ENCODE results near the gene STOM.

The STOM gene

GRCh38 chr9:121322737-121323448, 47.2 kb downstream of the STOM start:
- TF ChIP-seq BHLHE40 (IDR thresholded peaks at IDR 0.05; ENCODE audit: borderline replicate concordance): no peak
- TF ChIP-seq PKNOX1 (IDR thresholded peaks at IDR 0.05): no peak
- no peak for TF ChIP-seq ELF4 (IDR thresholded peaks at IDR 0.05)
- no peak for TF ChIP-seq FOXA1 (IDR thresholded peaks at IDR 0.05)
- TF ChIP-seq TARDBP (IDR thresholded peaks at IDR 0.05): no peak
- no peak for TF ChIP-seq FOXM1 (IDR thresholded peaks at IDR 0.05; ENCODE audit: borderline replicate concordance)
- no peak for TF ChIP-seq L3MBTL2 (conservative IDR thresholded peaks at IDR 0.05)
- TF ChIP-seq SP1 (IDR thresholded peaks at IDR 0.05): no peak
- TF ChIP-seq LEF1 (IDR thresholded peaks at IDR 0.05; ENCODE audit: borderline replicate concordance): no peak
- CTCF ChIA-PET: no interaction called here
- POLR2A ChIA-PET: no interaction called here
- no peak for DNase-seq (ENCODE audit: extremely low spot score)

GRCh38 chr9:121322037-121322736, 47.9 kb downstream of the STOM start:
- CTCF ChIA-PET: no interaction called here
- no peak for DNase-seq (ENCODE audit: extremely low spot score)
- POLR2A ChIA-PET: no interaction called here
- no peak for TF ChIP-seq NFRKB (IDR thresholded peaks at IDR 0.05)
- TF ChIP-seq LEF1 (IDR thresholded peaks at IDR 0.05; ENCODE audit: borderline replicate concordance): no peak
- no peak for TF ChIP-seq CTBP1 (IDR thresholded peaks at IDR 0.05; ENCODE audit: borderline replicate concordance)
- no peak for TF ChIP-seq SP1 (IDR thresholded peaks at IDR 0.05)
- TF ChIP-seq BHLHE40 (IDR thresholded peaks at IDR 0.05; ENCODE audit: borderline replicate concordance): no peak

GRCh38 chr9:121321016-121321503, 49.0 kb downstream of the STOM start:
- TF ChIP-seq PKNOX1 (IDR thresholded peaks at IDR 0.05) (no peak), SUZ12 (IDR thresholded peaks at IDR 0.05) (no peak), NFRKB (IDR thresholded peaks at IDR 0.05) (no peak), TARDBP (IDR thresholded peaks at IDR 0.05) (no peak), SP1 (IDR thresholded peaks at IDR 0.05) (no peak), L3MBTL2 (conservative IDR thresholded peaks at IDR 0.05) (no peak), CTBP1 (IDR thresholded peaks at IDR 0.05; ENCODE audit: borderline replicate concordance) (no peak), ELF4 (IDR thresholded peaks at IDR 0.05) (no peak), FOXA1 (IDR thresholded peaks at IDR 0.05) (no peak), LEF1 (IDR thresholded peaks at IDR 0.05; ENCODE audit: borderline replicate concordance) (no peak), HDGF (IDR thresholded peaks at IDR 0.05; ENCODE audit: borderline replicate concordance) (no peak), FOXM1 (IDR thresholded peaks at IDR 0.05; ENCODE audit: borderline replicate concordance) (no peak), ARNT (IDR thresholded peaks at IDR 0.05) (no peak), FOXK2 (IDR thresholded peaks at IDR 0.05) (no peak), ZNF384 (IDR thresholded peaks at IDR 0.05) (no peak)
- POLR2A ChIA-PET: no interaction called here
- DNase-seq (ENCODE audit: extremely low spot score): no peak
- CTCF ChIA-PET: interaction anchor here (1.3 to 3.3 kb wide), 3 partner anchors 55 to 79 kb away, joined by 4 to 17 read pairs (median 12); no protein-coding TSS in a partner anchor

- no peak for DNase-seq (ENCODE audit: extremely low spot score)
- ChIA-PET CTCF (interaction anchor here (0.7 to 3.3 kb wide), 18 partner anchors 10 to 218 kb away, joined by 3 to 17 read pairs (median 4); no protein-coding TSS in a partner anchor), POLR2A (interaction anchor here (0.9 kb wide), 1 partner anchor 81 kb away, joined by 3 read pairs; no protein-coding TSS in a partner anchor)
- TF ChIP-seq L3MBTL2 (conservative IDR thresholded peaks at IDR 0.05) (no peak), LEF1 (IDR thresholded peaks at IDR 0.05; ENCODE audit: borderline replicate concordance) (no peak), NFRKB (IDR thresholded peaks at IDR 0.05) (no peak), FOXK2 (IDR thresholded peaks at IDR 0.05) (no peak), TARDBP (IDR thresholded peaks at IDR 0.05) (no peak), CTBP1 (IDR thresholded peaks at IDR 0.05; ENCODE audit: borderline replicate concordance) (no peak), PKNOX1 (IDR thresholded peaks at IDR 0.05) (no peak), ARNT (IDR thresholded peaks at IDR 0.05) (no peak), BHLHE40 (IDR thresholded peaks at IDR 0.05; ENCODE audit: borderline replicate concordance) (no peak), SUZ12 (IDR thresholded peaks at IDR 0.05) (no peak), SP1 (IDR thresholded peaks at IDR 0.05) (no peak), FOXA1 (IDR thresholded peaks at IDR 0.05) (no peak), ZNF384 (IDR thresholded peaks at IDR 0.05) (no peak)
Observed at GRCh38 chr9:121319383-121319780, 50.7 kb downstream of the STOM start.

GRCh38 chr9:121318631-121319382, 51.2 kb downstream of the STOM start:
- DNase-seq (ENCODE audit: extremely low spot score): no peak
- ChIA-PET CTCF (interaction anchor here (0.5 to 3.3 kb wide), 14 partner anchors 10 to 110 kb away, joined by 3 to 17 read pairs (median 5); no protein-coding TSS in a partner anchor), POLR2A (interaction anchor here (0.9 kb wide), 1 partner anchor 82 kb away, joined by 3 read pairs; no protein-coding TSS in a partner anchor)
- no peak for TF ChIP-seq L3MBTL2 (conservative IDR thresholded peaks at IDR 0.05)
- TF ChIP-seq TARDBP (IDR thresholded peaks at IDR 0.05): no peak
- TF ChIP-seq LEF1 (IDR thresholded peaks at IDR 0.05; ENCODE audit: borderline replicate concordance): no peak
- TF ChIP-seq FOXK2 (IDR thresholded peaks at IDR 0.05): no peak

Measured in HEK293T (cell line).